ENCODE measurements around the gene IMP3. TPM values are rescaled to one million over a fixed set of nuclear protein-coding genes. Genes with fewer than 3 reads are reported as not detected.

Gene IMP3
- total and polyA plus RNA-seq, 2 donors from 2014 or later = 52.0 to 95.0 TPM

- Histone ChIP-seq H3K36me3 (ENCODE audit: control insufficient read depth in 2 of 3, insufficient read depth in 3 of 3, low read length in 3 of 3) (peaks cover 6 to 27% (median 15%) of the 10 kb centered on the region in 3 donors), H3K27ac (ENCODE audit: low read depth in 2 of 2, low read length in 2 of 2) (peak overlapping the region in 1 of 2 donors; percentile 49), H3K4me3 (ENCODE audit: low read length in 3 of 3) (peak overlapping the region in 1 of 3 donors; percentile 27), H3K27me3 (ENCODE audit: control insufficient read depth, insufficient read depth, low read length) (no peaks in the 10 kb centered on the region), H3K9me3 (ENCODE audit: control insufficient read depth in 2 of 3, insufficient read depth in 1 of 3, low read length in 3 of 3) (no peaks in the 10 kb centered on the region), H3K4me1 (ENCODE audit: control insufficient read depth in 2 of 3, insufficient read depth in 2 of 3, low read depth in 1 of 3, low read length in 3 of 3) (peaks cover 0 to 4% (median 0%) of the 10 kb centered on the region in 3 donors), H3K9ac (ENCODE audit: low read length in 3 of 3) (no peak overlapping the region)
- no peak for TF ChIP-seq CTCF (IDR thresholded peaks at IDR 0.05; ENCODE audit: borderline replicate concordance, extremely low read depth, insufficient read depth)
- intact Hi-C loops (cut with DNase I) = no loop called here
- FAIRE-seq = no peak
- peak in 1 of 5 donors; percentile 44 for DNase-seq
These were observed 19.8 kb downstream of the IMP3 start for GRCh38 chr15:75620058-75620820.

GRCh38 chr15:75616766-75617165 lies 23.3 kb downstream of the IMP3 start:
- no peak for FAIRE-seq
- intact Hi-C loops (cut with DNase I) = no loop called here
- Histone ChIP-seq H3K4me3 (ENCODE audit: low read length in 3 of 3) (no peak overlapping the region), H3K36me3 (ENCODE audit: control insufficient read depth in 2 of 3, insufficient read depth in 3 of 3, low read length in 3 of 3) (peaks cover 10 to 44% (median 18%) of the 10 kb centered on the region in 3 donors), H3K4me1 (ENCODE audit: control insufficient read depth in 2 of 3, insufficient read depth in 2 of 3, low read depth in 1 of 3, low read length in 3 of 3) (peaks cover 0 to 4% (median 0%) of the 10 kb centered on the region in 3 donors), H3K27me3 (ENCODE audit: control insufficient read depth, insufficient read depth, low read length) (no peaks in the 10 kb centered on the region), H3K9ac (ENCODE audit: low read length in 3 of 3) (no peak overlapping the region), H3K27ac (ENCODE audit: low read depth in 2 of 2, low read length in 2 of 2) (no peak overlapping the region), H3K9me3 (ENCODE audit: control insufficient read depth in 2 of 3, insufficient read depth in 1 of 3, low read length in 3 of 3) (no peaks in the 10 kb centered on the region)
- DNase-seq = no peak
- no peak for TF ChIP-seq CTCF (IDR thresholded peaks at IDR 0.05; ENCODE audit: borderline replicate concordance, extremely low read depth, insufficient read depth)

GRCh38 chr15:75606711-75607699 lies 33.0 kb downstream of the IMP3 start:
- H3K9me3 ChIP-seq (ENCODE audit: control insufficient read depth in 2 of 3, insufficient read depth in 1 of 3, low read length in 3 of 3) = no peaks in the 10 kb centered on the region
- no peak overlapping the region for H3K4me3 ChIP-seq (ENCODE audit: low read length in 3 of 3)
- TF ChIP-seq CTCF (IDR thresholded peaks at IDR 0.05; ENCODE audit: borderline replicate concordance, extremely low read depth, insufficient read depth) = no peak
- intact Hi-C loops (cut with DNase I) = no loop called here
- H3K27ac ChIP-seq (ENCODE audit: low read depth in 2 of 2, low read length in 2 of 2) = no peak overlapping the region
- peaks cover 4 to 33% (median 33%) of the 10 kb centered on the region in 3 donors for H3K36me3 ChIP-seq (ENCODE audit: control insufficient read depth in 2 of 3, insufficient read depth in 3 of 3, low read length in 3 of 3)
- H3K27me3 ChIP-seq (ENCODE audit: control insufficient read depth, insufficient read depth, low read length) = no peaks in the 10 kb centered on the region
- no peak for FAIRE-seq
- H3K4me1 ChIP-seq (ENCODE audit: control insufficient read depth in 2 of 3, insufficient read depth in 2 of 3, low read depth in 1 of 3, low read length in 3 of 3) = no peaks in the 10 kb centered on the region
- DNase-seq = no peak
- no peak overlapping the region for H3K9ac ChIP-seq (ENCODE audit: low read length in 3 of 3)
